ENCODE measurements around the gene MBOAT7. TPM values are rescaled to one million over a fixed set of nuclear protein-coding genes. Genes with fewer than 3 reads are reported as not detected.
"Not testable (repeated sequence)": the region's sequence is repeated elsewhere in the genome, so short reads cannot be mapped to it uniquely, and the experiment has no call there.

The MBOAT7 gene
- total and polyA plus RNA-seq, 11 donors: 9.8 to 37.3 (median 19.6) TPM

DNA sequence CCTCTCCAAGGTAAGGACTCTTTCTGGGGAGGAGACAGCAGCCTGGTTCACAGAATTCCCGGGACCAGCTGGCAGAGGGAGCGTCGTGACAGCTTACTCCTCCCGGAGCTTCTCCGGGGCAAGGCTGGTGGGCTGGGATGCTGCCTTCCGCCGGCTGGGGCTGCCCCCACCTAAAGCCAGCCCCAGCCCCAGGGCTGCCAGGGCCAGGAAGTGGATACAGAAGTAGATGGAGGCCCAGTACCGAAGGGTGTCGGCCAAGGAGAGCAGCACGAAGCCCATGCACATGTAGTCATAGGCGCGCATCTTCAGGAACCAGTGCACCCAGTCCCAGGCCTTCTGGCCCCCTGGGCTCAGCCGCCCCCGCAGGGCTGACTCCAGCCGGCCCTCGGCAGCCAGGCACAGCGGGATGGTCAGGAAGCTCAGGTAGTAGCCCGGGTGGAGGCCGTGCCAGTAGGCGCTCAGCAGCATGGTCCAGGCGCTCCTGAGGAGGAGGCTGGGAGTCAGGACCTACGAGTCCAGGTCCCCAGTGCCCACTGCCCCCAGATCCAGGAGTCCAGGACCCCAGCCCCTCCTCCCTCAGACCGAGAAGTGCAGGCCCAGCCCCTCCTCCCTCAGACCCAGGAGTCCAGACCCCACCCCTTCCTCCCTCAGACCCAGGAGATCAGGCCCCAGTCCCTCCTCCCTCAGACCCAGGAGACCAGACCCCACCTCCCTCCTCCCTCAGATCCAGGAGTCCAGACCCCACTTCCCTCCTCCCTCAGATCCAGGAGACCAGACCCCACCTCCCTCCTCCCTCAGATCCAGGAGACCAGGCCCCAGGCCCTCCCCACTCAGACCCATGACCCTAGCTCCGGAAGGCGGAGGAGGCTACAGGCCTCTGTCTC is 15.2 kb downstream of the MBOAT7 start:
- no peaks in the 10 kb centered on the region for H3K9me3 ChIP-seq
- H3K4me1 ChIP-seq: peaks cover 0 to 11% (median 0%) of the 10 kb centered on the region in 12 donors
- ATAC-seq (peak in 1 of 4 donors; percentile 8), DNase-seq (no peak)
- H3K27me3 ChIP-seq: peaks cover 0 to 10% (median 0%) of the 10 kb centered on the region in 9 donors
- H3K36me3 ChIP-seq: peaks cover 0 to 17% (median 0%) of the 10 kb centered on the region in 9 donors
- intact Hi-C loops (cut with DNase I): loop anchor here in 1 of 10 donors (5.0 kb wide), 1 partner anchor 58 kb away; no protein-coding TSS in a partner anchor
- TF ChIP-seq, protein P1, sequence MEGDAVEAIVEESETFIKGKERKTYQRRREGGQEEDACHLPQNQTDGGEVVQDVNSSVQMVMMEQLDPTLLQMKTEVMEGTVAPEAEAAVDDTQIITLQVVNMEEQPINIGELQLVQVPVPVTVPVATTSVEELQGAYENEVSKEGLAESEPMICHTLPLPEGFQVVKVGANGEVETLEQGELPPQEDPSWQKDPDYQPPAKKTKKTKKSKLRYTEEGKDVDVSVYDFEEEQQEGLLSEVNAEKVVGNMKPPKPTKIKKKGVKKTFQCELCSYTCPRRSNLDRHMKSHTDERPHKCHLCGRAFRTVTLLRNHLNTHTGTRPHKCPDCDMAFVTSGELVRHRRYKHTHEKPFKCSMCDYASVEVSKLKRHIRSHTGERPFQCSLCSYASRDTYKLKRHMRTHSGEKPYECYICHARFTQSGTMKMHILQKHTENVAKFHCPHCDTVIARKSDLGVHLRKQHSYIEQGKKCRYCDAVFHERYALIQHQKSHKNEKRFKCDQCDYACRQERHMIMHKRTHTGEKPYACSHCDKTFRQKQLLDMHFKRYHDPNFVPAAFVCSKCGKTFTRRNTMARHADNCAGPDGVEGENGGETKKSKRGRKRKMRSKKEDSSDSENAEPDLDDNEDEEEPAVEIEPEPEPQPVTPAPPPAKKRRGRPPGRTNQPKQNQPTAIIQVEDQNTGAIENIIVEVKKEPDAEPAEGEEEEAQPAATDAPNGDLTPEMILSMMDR (IDR thresholded peaks at IDR 0.05): no peak
- no peak for TF ChIP-seq POLR2A (IDR thresholded peaks at IDR 0.05)
- no peak overlapping the region for H3K4me3 ChIP-seq
- 55 to 73% (median 69%) methylated on average over 10 to 25 of the region's 25 CpGs for WGBS, 4 donors
- H3K27ac ChIP-seq: no peak overlapping the region

DNA sequence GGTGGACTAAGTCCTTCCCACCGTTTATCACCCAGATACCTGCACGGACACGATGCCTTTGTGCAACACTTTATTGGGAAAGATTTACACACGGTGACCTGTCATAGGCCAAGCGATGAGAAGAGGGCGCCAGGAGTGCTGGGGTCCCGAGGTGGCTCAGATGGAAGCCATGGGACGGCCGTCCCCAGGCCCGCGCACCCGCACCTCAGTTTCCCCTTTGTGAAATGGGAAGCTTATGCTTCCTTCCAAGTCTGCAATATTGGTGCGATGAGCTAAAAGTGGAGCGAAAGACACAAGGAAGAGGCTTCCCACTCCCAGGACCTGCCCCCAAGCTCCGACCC is 16.1 kb downstream of the MBOAT7 start:
- ATAC-seq (no peak), DNase-seq (no peak)
- 35 to 48% (median 44%) methylated on average over 10 to 15 of the region's 15 CpGs for WGBS, 4 donors
- intact Hi-C loops (cut with DNase I): loop anchor here in 1 of 10 donors (5.0 kb wide), 1 partner anchor 59 kb away; no protein-coding TSS in a partner anchor
- Histone ChIP-seq H3K27me3 (peaks cover 0 to 10% (median 0%) of the 10 kb centered on the region in 9 donors), H3K9me3 (no peaks in the 10 kb centered on the region), H3K36me3 (peaks cover 0 to 11% (median 0%) of the 10 kb centered on the region in 9 donors), H3K27ac (peak overlapping the region in 3 of 12 donors; percentile 67 to 78 (median 75)), H3K4me3 (peak overlapping the region in 4 of 12 donors; percentile 38 to 51 (median 44)), H3K4me1 (peaks cover 0 to 13% (median 1%) of the 10 kb centered on the region in 12 donors)
- no peak for TF ChIP-seq POLR2A (IDR thresholded peaks at IDR 0.05)
- TF ChIP-seq, protein P1 (IDR thresholded peaks at IDR 0.05): no peak

DNA sequence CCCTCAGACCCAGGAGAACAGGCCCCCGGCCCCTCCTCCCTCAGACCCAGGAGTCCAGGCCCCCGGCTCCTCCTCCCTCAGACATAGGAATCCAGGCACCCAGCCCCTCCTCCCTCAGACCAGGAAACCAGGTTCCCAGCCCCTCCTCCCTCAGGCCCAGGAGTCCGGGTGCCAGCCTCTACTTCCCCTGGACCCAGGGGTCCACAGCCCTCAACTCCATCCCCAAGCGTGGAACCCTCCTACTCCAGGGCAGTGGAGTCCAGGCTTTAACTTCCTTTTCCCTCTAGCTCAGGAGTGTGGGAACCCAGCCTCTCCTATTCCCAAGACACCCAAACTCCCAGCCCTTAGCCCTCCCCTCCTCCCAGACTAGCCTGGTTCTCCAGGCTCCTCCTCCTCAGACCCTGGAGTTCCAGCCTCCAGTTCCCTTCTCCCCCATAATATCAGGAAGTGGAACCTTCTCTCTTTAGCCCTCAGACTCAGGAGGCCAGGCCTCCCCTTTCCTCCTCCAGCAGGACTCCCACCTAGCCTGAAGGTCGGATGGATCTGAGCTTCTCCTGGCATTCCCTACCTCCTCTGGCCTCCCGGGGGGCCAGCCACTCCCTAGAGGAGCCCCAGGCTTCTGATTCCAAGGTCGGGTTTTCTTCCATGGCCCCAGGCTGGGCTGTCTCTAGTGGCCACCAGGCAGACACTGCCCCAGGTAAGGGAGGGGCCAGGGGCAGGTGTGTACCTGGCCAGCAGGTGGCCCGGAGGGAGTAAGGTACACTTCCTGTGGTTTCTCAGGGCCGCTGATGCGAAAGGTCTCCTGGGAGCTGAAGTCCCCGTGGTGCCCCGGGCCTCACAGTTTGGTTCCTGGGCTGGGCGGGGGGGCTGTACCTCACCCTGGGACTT is 16.7 kb downstream of the MBOAT7 start, which contains the start of gene TMC4:
TSS of gene TMC4 (minus strand) at position 690 of the 888 bp plus-strand sequence. CDS start at position 647, 43 bp downstream.
- TF ChIP-seq, protein P1 (IDR thresholded peaks at IDR 0.05): no peak
- peaks cover 0 to 17% (median 2%) of the 10 kb centered on the region in 12 donors for H3K4me1 ChIP-seq
- ATAC-seq: peak in 3 of 4 donors; percentile 26 to 55 (median 52)
- DNase-seq: peak in 2 of 5 donors; percentile 51 to 55
- peaks cover 0 to 7% (median 0%) of the 10 kb centered on the region in 9 donors for H3K36me3 ChIP-seq
- H3K27ac ChIP-seq: peak within 1 kb of the TSS in 8 of 12 donors; percentile 29 to 78 (median 62)
- peaks cover 0 to 13% (median 0%) of the 10 kb centered on the region in 9 donors for H3K27me3 ChIP-seq
- 12 to 20% (median 16%) methylated on average over 7 to 13 of the region's 13 CpGs for whole genome bisulfite sequencing, 4 donors
- H3K9me3 ChIP-seq: no peaks in the 10 kb centered on the region
- intact Hi-C loops (cut with DNase I): loop anchor here in 1 of 10 donors (5.0 kb wide), 1 partner anchor 60 kb away; no protein-coding TSS in a partner anchor
- H3K4me3 ChIP-seq: peak within 1 kb of the TSS in 8 of 12 donors; percentile 25 to 51 (median 36)

DNA sequence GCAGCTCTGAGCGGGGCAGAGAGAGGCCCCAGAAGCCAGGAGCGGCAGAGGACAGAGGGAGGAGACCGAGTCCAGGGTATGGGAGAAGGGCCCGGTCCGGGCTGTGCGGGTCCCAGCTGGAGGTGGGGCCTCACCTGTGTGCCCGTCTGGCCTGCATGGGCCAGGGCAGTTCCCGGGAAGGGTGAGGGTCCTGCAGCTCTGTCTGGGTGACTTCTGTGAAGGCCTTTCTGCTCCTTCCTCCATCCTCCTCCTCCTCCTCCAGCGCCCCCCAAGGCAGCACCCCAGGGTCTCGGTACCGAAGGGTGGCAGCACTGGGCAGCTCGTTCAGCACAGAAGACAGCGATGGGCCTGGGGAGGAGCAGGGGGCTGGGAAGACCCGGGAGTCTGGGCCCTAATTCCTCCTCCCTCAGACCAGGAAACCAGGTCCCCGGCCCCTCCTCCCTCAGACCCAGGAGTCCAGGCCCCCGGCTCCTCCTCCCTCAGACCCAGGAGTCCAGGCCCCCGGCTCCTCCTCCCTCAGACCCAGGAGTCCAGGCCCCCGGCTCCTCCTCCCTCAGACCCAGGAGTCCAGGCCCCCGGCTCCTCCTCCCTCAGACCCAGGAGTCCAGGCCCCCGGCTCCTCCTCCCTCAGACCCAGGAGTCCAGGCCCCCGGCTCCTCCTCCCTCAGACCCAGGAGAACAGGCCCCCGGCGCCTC is 17.5 kb downstream of the MBOAT7 start:
- H3K9me3 ChIP-seq, ATAC-seq, DNase-seq, H3K36me3 ChIP-seq: not testable (repeated sequence)
- 71 to 80% (median 73%) methylated on average over 14 to 20 of the region's 23 CpGs for WGBS, 4 donors
- H3K27ac ChIP-seq: peak overlapping the region in 5 of 12 donors; percentile 23 to 78 (median 65)
- intact Hi-C loops (cut with DNase I): loop anchor here in 2 of 10 donors (2.0 to 5.0 kb wide), 2 partner anchors 59 to 60 kb away; no protein-coding TSS in a partner anchor
- H3K4me3 ChIP-seq: peak overlapping the region in 5 of 12 donors; percentile 5 to 38 (median 34)
- H3K4me1 ChIP-seq: peaks cover 0 to 17% (median 2%) of the 10 kb centered on the region in 12 donors
- peaks cover 0 to 13% (median 0%) of the 10 kb centered on the region in 9 donors for H3K27me3 ChIP-seq
